ENCODE data around the gene DPAGT1.
A peak's percentile ranks its signal among the peaks of the same experiment; 100 is the strongest.
"Not testable (repeated sequence)": the region's sequence is repeated elsewhere in the genome, so short reads cannot be mapped to it uniquely, and the experiment has no call there.

Gene DPAGT1

GRCh38 chr11:119093942-119094815 lies 7.5 kb downstream of the DPAGT1 start:
- peak; percentile 59 for DNase-seq

GRCh38 chr11:119092880-119093842 lies 8.5 kb downstream of the DPAGT1 start:
- DNase-seq: peak; percentile 34

- peak; percentile 50 for DNase-seq
Observed at GRCh38 chr11:119091966-119092879, 9.4 kb downstream of the DPAGT1 start.

DNA sequence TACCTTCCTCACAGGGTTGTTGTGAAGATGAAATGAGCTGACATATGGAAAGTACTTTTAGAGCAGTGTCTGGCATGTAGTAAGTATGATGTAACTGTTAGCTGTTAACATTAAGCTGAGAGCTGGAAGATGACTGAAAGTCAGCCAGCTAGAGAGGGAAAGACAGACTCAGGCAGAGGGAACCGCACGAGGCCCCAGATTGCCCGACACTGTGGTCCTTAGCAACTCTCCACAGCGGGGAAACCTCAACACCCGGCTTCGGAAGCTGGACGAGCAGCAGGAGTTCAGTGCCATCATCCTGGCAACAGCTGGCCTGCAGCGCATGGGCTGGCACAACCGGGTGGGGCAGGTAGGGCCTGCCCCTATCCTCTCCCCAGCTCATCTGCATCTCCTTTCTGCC lies 10.5 kb downstream of the DPAGT1 start:
- DNase-seq: peak; percentile 39

- peak; percentile 63 for DNase-seq
Observed at GRCh38 chr11:119089319-119089718, 12.3 kb downstream of the DPAGT1 start.

- no peak for DNase-seq
Observed at GRCh38 chr11:119088406-119088805, 13.2 kb downstream of the DPAGT1 start.

DNA sequence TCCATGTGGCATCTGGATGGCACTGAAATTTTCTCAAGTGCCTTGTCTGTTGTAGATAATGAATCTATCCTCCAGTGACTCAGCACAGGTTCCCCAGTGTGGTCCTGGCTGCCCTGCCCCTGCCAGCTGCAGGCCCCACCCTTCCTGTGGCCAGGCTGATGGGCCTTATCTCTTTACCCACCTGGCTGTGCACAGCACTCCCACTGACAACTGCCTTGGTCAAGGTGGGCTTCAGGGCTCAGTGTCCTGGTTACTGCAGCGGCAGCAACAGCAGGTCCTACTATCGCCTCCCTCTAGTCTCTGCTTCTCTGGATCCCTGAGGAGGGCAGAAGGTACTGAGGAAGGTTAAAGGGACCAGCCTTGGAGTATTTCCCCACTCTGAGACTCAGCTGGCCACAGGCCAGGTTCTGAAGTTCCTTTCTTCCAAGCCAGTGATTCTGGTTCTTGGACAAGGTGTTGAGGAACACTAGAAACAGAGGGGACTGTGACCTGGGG lies 13.9 kb downstream of the DPAGT1 start:
- no peak for DNase-seq

DNA sequence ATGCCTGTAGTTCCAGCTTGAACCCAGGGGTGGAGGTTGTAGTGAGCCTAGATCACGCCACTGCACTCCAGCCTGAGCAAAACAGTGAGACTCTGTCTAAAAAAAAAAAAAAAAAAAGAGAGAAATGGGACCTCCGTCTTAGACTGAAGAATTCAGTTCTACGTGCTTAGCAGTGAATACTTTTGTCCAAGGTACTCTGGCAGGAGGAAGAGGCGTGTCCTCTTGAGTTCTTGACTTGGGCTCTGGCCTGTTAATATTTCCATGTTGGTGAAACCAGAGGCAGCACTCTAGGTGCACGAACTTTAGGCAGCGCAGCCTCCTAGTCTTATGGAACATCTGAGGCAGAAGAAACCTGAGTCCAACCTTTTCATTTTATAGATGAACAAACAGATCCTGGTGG lies 14.5 kb downstream of the DPAGT1 start:
- DNase-seq: no peak

GRCh38 chr11:119085437-119085847 lies 16.2 kb downstream of the DPAGT1 start:
- DNase-seq: no peak

GRCh38 chr11:119084663-119085436 lies 16.8 kb downstream of the DPAGT1 start, which contains the start of gene HMBS:
Gene HMBS, plus strand, starts transcription at chr11:119084881. Its CDS starts 153 bp downstream, at chr11:119085034.
- DNase-seq: peak; percentile 95

DNA sequence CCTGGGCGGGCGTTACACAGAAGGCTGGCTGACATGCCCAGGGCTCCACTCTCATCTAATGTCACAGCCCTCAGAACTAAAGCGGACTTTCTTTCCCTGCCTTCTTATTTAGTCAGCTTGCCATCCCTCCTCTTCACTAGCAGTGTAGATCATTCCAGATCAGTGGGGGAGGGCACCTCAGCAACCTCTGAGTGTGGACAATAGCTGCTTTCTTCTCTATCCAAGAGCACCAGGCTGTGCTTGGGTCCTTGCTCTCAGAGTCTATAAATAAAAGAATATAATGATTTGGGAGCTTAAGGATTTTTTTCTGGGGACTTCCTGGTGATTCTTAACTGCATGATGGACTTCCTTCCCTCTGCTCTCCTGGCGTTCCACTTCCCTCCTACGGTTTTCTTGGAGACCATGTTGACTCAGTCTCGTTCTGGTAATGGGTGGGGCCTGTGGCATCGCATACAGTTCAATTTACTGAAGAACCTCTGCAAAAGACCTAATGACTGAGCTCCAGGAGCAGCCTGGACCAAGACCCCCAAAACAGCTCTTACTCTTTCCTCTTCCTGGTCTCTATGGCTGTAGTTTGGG lies 19.9 kb downstream of the DPAGT1 start:
- no peak for DNase-seq

GRCh38 chr11:119078675-119079420 lies 22.8 kb downstream of the DPAGT1 start:
- DNase-seq: no peak

GRCh38 chr11:119077839-119078238 lies 23.8 kb downstream of the DPAGT1 start:
- no peak for DNase-seq

GRCh38 chr11:119067371-119068222 lies 34.1 kb downstream of the DPAGT1 start, which contains the start of gene VPS11:
Gene VPS11, plus strand, starts transcription at chr11:119067818. Its CDS starts 6 bp downstream, at chr11:119067824.
- DNase-seq: peak; percentile 95

DNA sequence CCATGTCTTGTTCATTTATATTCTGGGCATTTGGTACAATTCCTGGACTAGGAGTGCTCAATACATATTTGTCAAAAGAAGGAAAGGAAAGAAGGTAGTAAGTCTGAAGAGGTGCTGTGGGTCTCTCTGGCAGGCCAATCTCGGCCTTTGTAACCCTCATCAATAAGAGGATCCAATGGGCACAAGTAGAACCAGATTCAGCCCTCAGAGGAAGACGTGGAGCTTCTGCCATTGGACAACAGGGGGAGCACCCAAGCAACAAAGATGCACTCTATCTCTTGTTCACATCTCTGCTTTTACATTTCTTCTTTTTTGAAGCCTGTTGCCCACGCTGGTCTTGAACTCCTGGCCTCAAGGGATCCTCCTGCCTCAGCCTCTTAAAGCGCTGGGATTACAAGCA lies 36.3 kb downstream of the DPAGT1 start:
- peak; percentile 44 for DNase-seq

DNA sequence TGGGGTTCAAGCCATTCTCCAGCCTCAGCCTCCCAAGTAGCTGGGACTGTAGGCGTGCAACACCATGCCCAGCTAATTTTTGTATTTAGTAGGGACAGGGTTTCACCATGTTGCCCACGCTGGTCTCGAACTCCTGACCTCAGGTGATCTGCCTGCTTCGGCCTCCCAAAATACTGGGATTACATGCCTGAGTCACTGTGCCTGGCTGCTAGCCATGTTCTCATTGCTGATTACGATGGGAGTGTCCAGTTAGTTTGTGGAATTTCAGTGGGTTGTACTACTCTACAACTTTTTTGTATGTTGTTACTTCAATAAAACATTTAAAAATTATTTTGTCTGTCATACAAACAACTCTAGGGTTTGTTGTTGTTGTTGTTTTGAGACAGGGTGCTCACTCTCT lies 38.9 kb downstream of the DPAGT1 start:
- no peak for DNase-seq

- DNase-seq: no peak
Observed at GRCh38 chr11:119061256-119061655, 40.4 kb downstream of the DPAGT1 start.

- DNase-seq: not testable (repeated sequence)
Observed at GRCh38 chr11:119059128-119059527, 42.5 kb downstream of the DPAGT1 start.
